ENCODE data around the gene DAPK1. TPM values are rescaled to one million over a fixed set of nuclear protein-coding genes. Genes with fewer than 3 reads are reported as not detected.

The DAPK1 gene
- total RNA-seq, 1 experiment from 2014 or later: 133 TPM

DNA sequence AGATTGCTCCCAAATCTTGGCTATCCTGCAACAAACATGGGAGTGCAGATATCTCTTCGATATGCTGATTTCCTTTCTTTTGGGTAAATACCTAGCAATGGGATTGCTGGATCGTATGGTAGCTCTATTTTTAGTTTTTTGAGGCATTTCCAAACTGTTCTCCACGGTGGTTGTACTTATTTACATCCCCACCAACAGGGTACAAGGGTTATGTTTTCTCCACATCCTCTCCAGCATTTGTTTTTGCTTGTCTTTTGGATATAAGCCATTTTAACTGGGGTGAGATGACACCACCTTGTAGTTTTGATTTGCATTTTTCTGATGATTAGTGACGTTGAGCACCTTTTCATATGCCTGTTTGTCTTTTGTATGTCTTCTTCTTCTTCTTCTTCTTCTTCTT, 248.5 kb downstream of the DAPK1 start:
- H3K4me1 Mint-ChIP-seq (ENCODE audit: low read depth, unreplicated experiment): no peaks in the 10 kb centered on the region
- no peaks in the 10 kb centered on the region for H3K36me3 Mint-ChIP-seq (ENCODE audit: insufficient read depth, unreplicated experiment)
- no peaks in the 10 kb centered on the region for H3K27me3 Mint-ChIP-seq (ENCODE audit: unreplicated experiment)
- H3K4me3 Mint-ChIP-seq (ENCODE audit: low read depth, unreplicated experiment): no peak overlapping the region
- intact Hi-C loops (cut with micrococcal nuclease; ENCODE audit: unreplicated experiment): no loop called here
- no peak for DNase-seq
- CTCF ChIA-PET: no interaction called here
- TF ChIP-seq, protein P1, sequence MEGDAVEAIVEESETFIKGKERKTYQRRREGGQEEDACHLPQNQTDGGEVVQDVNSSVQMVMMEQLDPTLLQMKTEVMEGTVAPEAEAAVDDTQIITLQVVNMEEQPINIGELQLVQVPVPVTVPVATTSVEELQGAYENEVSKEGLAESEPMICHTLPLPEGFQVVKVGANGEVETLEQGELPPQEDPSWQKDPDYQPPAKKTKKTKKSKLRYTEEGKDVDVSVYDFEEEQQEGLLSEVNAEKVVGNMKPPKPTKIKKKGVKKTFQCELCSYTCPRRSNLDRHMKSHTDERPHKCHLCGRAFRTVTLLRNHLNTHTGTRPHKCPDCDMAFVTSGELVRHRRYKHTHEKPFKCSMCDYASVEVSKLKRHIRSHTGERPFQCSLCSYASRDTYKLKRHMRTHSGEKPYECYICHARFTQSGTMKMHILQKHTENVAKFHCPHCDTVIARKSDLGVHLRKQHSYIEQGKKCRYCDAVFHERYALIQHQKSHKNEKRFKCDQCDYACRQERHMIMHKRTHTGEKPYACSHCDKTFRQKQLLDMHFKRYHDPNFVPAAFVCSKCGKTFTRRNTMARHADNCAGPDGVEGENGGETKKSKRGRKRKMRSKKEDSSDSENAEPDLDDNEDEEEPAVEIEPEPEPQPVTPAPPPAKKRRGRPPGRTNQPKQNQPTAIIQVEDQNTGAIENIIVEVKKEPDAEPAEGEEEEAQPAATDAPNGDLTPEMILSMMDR (IDR thresholded peaks at IDR 0.05; ENCODE audit: unreplicated experiment): no peak
- peaks cover 3% of the 10 kb centered on the region for H3K9me3 Mint-ChIP-seq (ENCODE audit: low read depth, unreplicated experiment)
- H3K27ac Mint-ChIP-seq (ENCODE audit: unreplicated experiment): no peak overlapping the region
- no TSS peak for BruUV-seq (replicated peaks)

DNA sequence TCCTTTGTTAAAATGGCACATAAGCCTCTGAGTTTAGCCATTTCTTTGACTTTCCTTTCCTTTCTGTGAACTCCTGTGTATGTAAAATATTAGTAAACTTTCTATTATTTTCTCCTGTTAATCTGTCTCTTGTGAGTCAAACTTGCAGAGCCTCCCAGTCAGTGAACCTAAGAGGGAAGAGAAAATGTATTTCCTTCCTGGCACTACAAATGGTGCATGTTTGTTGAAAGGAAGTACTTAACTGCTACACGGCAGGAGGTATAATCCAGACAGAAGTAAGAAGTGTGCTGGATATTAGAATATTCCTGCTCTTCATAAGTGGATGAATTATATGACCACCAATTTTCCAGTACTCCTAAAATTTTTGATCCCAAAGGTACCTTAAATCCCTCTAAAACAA, 251.2 kb downstream of the DAPK1 start:
- H3K27ac Mint-ChIP-seq (ENCODE audit: unreplicated experiment): no peak overlapping the region

DNA sequence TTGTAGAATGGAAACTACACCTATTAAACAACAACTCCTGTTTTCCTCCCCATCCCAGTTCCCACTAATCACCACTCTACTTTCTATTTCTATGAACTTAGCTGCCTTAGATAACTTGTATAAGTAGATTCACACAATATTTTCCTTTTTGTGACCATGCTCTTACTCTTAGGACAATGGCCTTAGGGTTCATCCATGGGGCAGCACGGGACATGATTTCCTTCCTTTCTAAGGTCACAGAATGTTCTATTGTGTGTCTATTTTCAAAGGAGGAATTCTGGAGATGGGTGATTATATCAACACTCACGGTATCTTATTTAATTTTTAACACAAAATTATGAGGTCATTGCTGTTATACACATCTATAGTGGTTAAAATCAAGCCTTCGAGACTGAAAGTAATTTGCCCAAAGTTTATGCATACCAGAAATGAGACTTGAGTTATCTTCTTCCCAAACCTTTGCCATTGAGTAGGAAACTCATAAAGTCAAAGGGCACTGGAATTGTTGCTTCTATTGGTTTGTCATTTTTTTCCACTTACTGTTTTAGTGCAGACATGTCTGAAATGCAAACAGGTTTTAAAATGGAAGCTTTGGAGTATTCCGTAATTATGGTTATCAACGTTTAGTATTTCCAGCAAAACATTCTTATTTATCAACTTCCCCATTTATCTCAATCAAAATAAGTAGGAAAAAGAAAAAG, 251.8 kb downstream of the DAPK1 start:
- H3K4me3 Mint-ChIP-seq (ENCODE audit: low read depth, unreplicated experiment): no peak overlapping the region
- intact Hi-C loops (cut with micrococcal nuclease; ENCODE audit: unreplicated experiment): no loop called here
- no peaks in the 10 kb centered on the region for H3K9me3 Mint-ChIP-seq (ENCODE audit: low read depth, unreplicated experiment)
- H3K36me3 Mint-ChIP-seq (ENCODE audit: insufficient read depth, unreplicated experiment): no peaks in the 10 kb centered on the region
- BruUV-seq (replicated peaks): no TSS peak
- H3K27me3 Mint-ChIP-seq (ENCODE audit: unreplicated experiment): no peaks in the 10 kb centered on the region
- CTCF ChIA-PET: no interaction called here
- H3K4me1 Mint-ChIP-seq (ENCODE audit: low read depth, unreplicated experiment): no peaks in the 10 kb centered on the region
- no peak overlapping the region for H3K27ac Mint-ChIP-seq (ENCODE audit: unreplicated experiment)
- no peak for DNase-seq
- TF ChIP-seq, protein P1 (IDR thresholded peaks at IDR 0.05; ENCODE audit: unreplicated experiment): no peak

More for the DNA sequence above, 251.2 kb downstream of the DAPK1 start:
- CTCF ChIA-PET: no interaction called here
- Mint-ChIP-seq H3K36me3 (ENCODE audit: insufficient read depth, unreplicated experiment) (no peaks in the 10 kb centered on the region), H3K4me3 (ENCODE audit: low read depth, unreplicated experiment) (no peak overlapping the region), H3K9me3 (ENCODE audit: low read depth, unreplicated experiment) (no peaks in the 10 kb centered on the region), H3K27me3 (ENCODE audit: unreplicated experiment) (no peaks in the 10 kb centered on the region), H3K4me1 (ENCODE audit: low read depth, unreplicated experiment) (no peaks in the 10 kb centered on the region)
- TF ChIP-seq, protein P1 (IDR thresholded peaks at IDR 0.05; ENCODE audit: unreplicated experiment): no peak
- intact Hi-C loops (cut with micrococcal nuclease; ENCODE audit: unreplicated experiment): no loop called here
- no TSS peak for BruUV-seq (replicated peaks)
- DNase-seq: no peak

DNA sequence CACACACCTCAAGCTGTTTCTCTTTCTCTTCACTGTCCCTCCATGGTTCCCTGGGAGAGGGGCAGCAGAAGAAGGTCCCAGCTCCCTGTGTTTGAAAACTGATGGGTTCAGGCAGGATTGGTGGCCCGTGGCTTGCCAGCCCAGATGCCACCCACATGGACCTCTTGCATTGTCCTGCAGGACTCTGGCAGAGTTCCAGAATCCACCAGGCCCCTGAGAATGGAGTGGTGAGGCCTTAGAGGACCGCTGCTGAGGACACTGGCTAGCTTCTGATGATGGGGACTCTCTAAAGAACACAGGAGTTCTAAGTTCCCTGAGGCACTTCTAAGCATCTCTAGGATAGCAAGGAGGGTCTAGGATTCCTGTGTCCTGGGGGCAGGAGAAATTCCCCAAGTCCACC, 253.1 kb downstream of the DAPK1 start:
- Mint-ChIP-seq H3K4me1 (ENCODE audit: low read depth, unreplicated experiment) (no peaks in the 10 kb centered on the region), H3K27ac (ENCODE audit: unreplicated experiment) (no peak overlapping the region), H3K36me3 (ENCODE audit: insufficient read depth, unreplicated experiment) (no peaks in the 10 kb centered on the region), H3K27me3 (ENCODE audit: unreplicated experiment) (no peaks in the 10 kb centered on the region), H3K9me3 (ENCODE audit: low read depth, unreplicated experiment) (no peaks in the 10 kb centered on the region), H3K4me3 (ENCODE audit: low read depth, unreplicated experiment) (no peak overlapping the region)
- CTCF ChIA-PET: no interaction called here
- intact Hi-C loops (cut with micrococcal nuclease; ENCODE audit: unreplicated experiment): no loop called here
- no TSS peak for BruUV-seq (replicated peaks)
- no peak for DNase-seq
- TF ChIP-seq, protein P1 (IDR thresholded peaks at IDR 0.05; ENCODE audit: unreplicated experiment): no peak

All from Calu3 (cell line).